ENCODE data around the gene FRMD5. TPM values are rescaled to one million over a fixed set of nuclear protein-coding genes. Genes with fewer than 3 reads are reported as not detected.
A peak's percentile ranks its signal among the peaks of the same experiment; 100 is the strongest.

FRMD5 gene
- polyA plus RNA-seq, 3 donors: not detected

- TF ChIP-seq CTCF (IDR thresholded peaks at IDR 0.05): no peak
- Mint-ChIP-seq H3K4me1 (no peaks in the 10 kb centered on the region), H3K36me3 (no peaks in the 10 kb centered on the region), H3K4me3 (no peak overlapping the region), H3K27me3 (ENCODE audit: low read depth in 3 of 3) (peaks cover 2 to 18% (median 3%) of the 10 kb centered on the region in 3 donors), H3K9me3 (no peaks in the 10 kb centered on the region), H3K27ac (no peak overlapping the region)
- H3K27me3 ChIP-seq (ENCODE audit: control insufficient read depth in 2 of 2, insufficient read depth in 2 of 2, low read length in 2 of 2): peaks cover 3 to 7% of the 10 kb centered on the region in 2 donors
- H3K4me3 ChIP-seq (replicated peaks in 1 of 3; ENCODE audit: low read depth in 2 of 3, low read length in 3 of 3): no peak overlapping the region
- H4K20me1 ChIP-seq (ENCODE audit: insufficient read depth, low read length): no peaks in the 10 kb centered on the region
- no peak overlapping the region for H3K4me2 ChIP-seq (replicated peaks; ENCODE audit: extremely low read depth, low read length, poor library complexity, severe bottlenecking)
- no peak for DNase-seq
- intact Hi-C loops (cut with micrococcal nuclease): loop anchor here in 1 of 2 donors (10.0 kb wide), 1 partner anchor 624 kb away; no protein-coding TSS in a partner anchor
- no peak overlapping the region for H2AFZ ChIP-seq (ENCODE audit: insufficient read depth, low read depth, low read length, poor library complexity, severe bottlenecking)
- no peaks in the 10 kb centered on the region for H3K9me3 ChIP-seq (replicated peaks in 1 of 2; ENCODE audit: control insufficient read depth in 1 of 2, insufficient read depth in 1 of 2, low read length in 2 of 2)
- H3K79me2 ChIP-seq (ENCODE audit: insufficient read depth, low read length): no peaks in the 10 kb centered on the region
- no peak overlapping the region for H3K27ac ChIP-seq (ENCODE audit: low read depth in 1 of 2, low read length in 2 of 2)
- no peak overlapping the region for H3K9ac ChIP-seq (ENCODE audit: insufficient read depth, low read length, poor library complexity, severe bottlenecking)
- WGBS (ENCODE audit: insufficient coverage): 100% methylated on average over 1 of the region's 2 CpGs
- H3K36me3 ChIP-seq (replicated peaks in 1 of 2; ENCODE audit: control insufficient read depth in 1 of 2, insufficient read depth in 2 of 2, low read length in 2 of 2): no peaks in the 10 kb centered on the region
- no peaks in the 10 kb centered on the region for H3K4me1 ChIP-seq (ENCODE audit: control insufficient read depth in 1 of 2, insufficient read depth in 2 of 2, low read length in 2 of 2)
Observed at GRCh38 chr15:44068347-44068746, 126.7 kb downstream of the FRMD5 start.

- no peak overlapping the region for H3K4me3 ChIP-seq (replicated peaks in 1 of 3; ENCODE audit: low read depth in 2 of 3, low read length in 3 of 3)
- no peaks in the 10 kb centered on the region for H3K36me3 Mint-ChIP-seq
- H3K27ac ChIP-seq (ENCODE audit: low read depth in 1 of 2, low read length in 2 of 2): no peak overlapping the region
- H4K20me1 ChIP-seq (ENCODE audit: insufficient read depth, low read length): no peaks in the 10 kb centered on the region
- H3K27me3 ChIP-seq (ENCODE audit: control insufficient read depth in 2 of 2, insufficient read depth in 2 of 2, low read length in 2 of 2): peaks cover 7% of the 10 kb centered on the region in 2 donors
- no peak overlapping the region for H3K9ac ChIP-seq (ENCODE audit: insufficient read depth, low read length, poor library complexity, severe bottlenecking)
- no peak overlapping the region for H3K27ac Mint-ChIP-seq
- no peak overlapping the region for H2AFZ ChIP-seq (ENCODE audit: insufficient read depth, low read depth, low read length, poor library complexity, severe bottlenecking)
- no peak overlapping the region for H3K4me3 Mint-ChIP-seq
- H3K4me1 ChIP-seq (ENCODE audit: control insufficient read depth in 1 of 2, insufficient read depth in 2 of 2, low read length in 2 of 2): no peaks in the 10 kb centered on the region
- no peaks in the 10 kb centered on the region for H3K9me3 ChIP-seq (replicated peaks in 1 of 2; ENCODE audit: control insufficient read depth in 1 of 2, insufficient read depth in 1 of 2, low read length in 2 of 2)
- 0% methylated on average over 2 of the region's 8 CpGs for WGBS (ENCODE audit: insufficient coverage)
- no peaks in the 10 kb centered on the region for H3K79me2 ChIP-seq (ENCODE audit: insufficient read depth, low read length)
- H3K4me2 ChIP-seq (replicated peaks; ENCODE audit: extremely low read depth, low read length, poor library complexity, severe bottlenecking): no peak overlapping the region
- H3K27me3 Mint-ChIP-seq (ENCODE audit: low read depth in 3 of 3): peaks cover 6 to 18% (median 8%) of the 10 kb centered on the region in 3 donors
- intact Hi-C loops (cut with micrococcal nuclease): loop anchor here in 1 of 2 donors (10.0 kb wide), 1 partner anchor 622 kb away; no protein-coding TSS in a partner anchor
- peak; percentile 93 for TF ChIP-seq CTCF (IDR thresholded peaks at IDR 0.05)
- peak; percentile 20 to 44 (median 27) for DNase-seq
- no peaks in the 10 kb centered on the region for H3K36me3 ChIP-seq (replicated peaks in 1 of 2; ENCODE audit: control insufficient read depth in 1 of 2, insufficient read depth in 2 of 2, low read length in 2 of 2)
- H3K9me3 Mint-ChIP-seq: no peaks in the 10 kb centered on the region
- no peaks in the 10 kb centered on the region for H3K4me1 Mint-ChIP-seq
Observed at GRCh38 chr15:44066211-44066827, 128.8 kb downstream of the FRMD5 start.
